H1 (cell line): ENCODE data around the gene HLA-E. TPM values are rescaled to one million over a fixed set of nuclear protein-coding genes. Genes with fewer than 3 reads are reported as not detected.

Experiments used
- CTCF ChIA-PET: fragments of 300-600 bp; sonication (Branson Sonifier 250); formaldehyde crosslinking; loops from one replicate; lab custom pipeline; 2021; ENCODE audit not compliant: partially characterized antibody; lab: Charles Lee
- POLR2A ChIA-PET: fragments of 300-600 bp; sonication (Branson Sonifier 250); formaldehyde crosslinking; loops from one replicate; lab custom pipeline; 2021; ENCODE audit warnings: inconsistent platforms; ENCODE audit not compliant: partially characterized antibody; lab: Charles Lee
- DNase-seq, 2 experiments: peaks; one replicate each; pipeline versions ENCODE4 v3.0.0 to v3.0.0-alpha.2; 2010 to 2022; ENCODE audit warnings: low spot score in 2 of 2, low read depth in 1 of 2, mixed read lengths in 1 of 2
- FAIRE-seq: peaks from 2 replicates; lab custom pipeline; 2011; peaks lifted over from hg19 to GRCh38; lab: Jason Lieb, UNC
- H2AFZ ChIP-seq: 2 replicates; pipeline ENCODE4 v1.8.1; 2012; ENCODE audit warnings: low read length, inconsistent platforms
- H2AK5ac ChIP-seq: 2 replicates; pipeline ENCODE4 v1.6.1; 2013; ENCODE audit warnings: low read depth, low read length
- H2BK120ac ChIP-seq: replicated peaks from 2 replicates; pipeline ENCODE3; 2013; ENCODE audit warnings: low read depth, low read length, inconsistent platforms
- H2BK12ac ChIP-seq: 2 replicates; pipeline ENCODE4 v1.6.1; 2013; ENCODE audit warnings: low read depth, low read length
- H2BK15ac ChIP-seq: 2 replicates; pipeline ENCODE4 v1.6.1; 2013; ENCODE audit warnings: low read length
- H2BK20ac ChIP-seq: 2 replicates; pipeline ENCODE4 v1.6.1; 2013; ENCODE audit warnings: low read length
- H2BK5ac ChIP-seq: 2 replicates; pipeline ENCODE4 v1.6.1; 2013; ENCODE audit warnings: low read depth, low read length
- H3K14ac ChIP-seq: 2 replicates; pipeline ENCODE4 v1.6.1; 2013; ENCODE audit warnings: inconsistent platforms; ENCODE audit not compliant: insufficient read length
- H3K18ac ChIP-seq: 2 replicates; pipeline ENCODE4 v1.6.1; 2013; ENCODE audit warnings: low read length; ENCODE audit errors: extremely low read depth
- H3K23ac ChIP-seq: 2 replicates; pipeline ENCODE4 v1.6.1; 2013; ENCODE audit warnings: inconsistent platforms; ENCODE audit not compliant: insufficient read length
- H3K23me2 ChIP-seq: 2 replicates; pipeline ENCODE4 v1.6.1; 2013; ENCODE audit warnings: low read depth, low read length
- H3K27ac ChIP-seq: 2 replicates; pipeline ENCODE4 v1.6.1; 2011; ENCODE audit warnings: low read depth, low read length, inconsistent platforms
- H3K27me3 ChIP-seq, 4 experiments: replicated peaks in 1 of 4; 1 replicate in 1 of 4; 2 replicates in 3 of 4; pipeline versions ENCODE4 v1.6.1 to v1.8.1; 2011 to 2013; ENCODE audit warnings: low read length in 3 of 4, mild to moderate bottlenecking in 3 of 4, inconsistent platforms in 2 of 4, mixed read lengths in 2 of 4, moderate library complexity in 1 of 4; ENCODE audit not compliant: control insufficient read depth in 3 of 4, insufficient read depth in 3 of 4; ENCODE audit errors: extremely low read depth in 1 of 4
- H3K36me3 ChIP-seq, 4 experiments: 2 replicates each; pipeline versions ENCODE4 v1.6.1 to v1.8.1; 2011 to 2013; ENCODE audit warnings: mild to moderate bottlenecking in 4 of 4, low read length in 3 of 4, moderate library complexity in 2 of 4, control low read depth in 1 of 4, inconsistent platforms in 1 of 4; ENCODE audit not compliant: insufficient read depth in 4 of 4, control insufficient read depth in 2 of 4
- H3K4ac ChIP-seq: replicated peaks from 2 replicates; pipeline ENCODE3; 2013; ENCODE audit warnings: low read length, low read depth, mixed read lengths, inconsistent platforms; ENCODE audit not compliant: insufficient read length
- H3K4me1 ChIP-seq, 4 experiments: replicated peaks in 1 of 4; 1 replicate in 1 of 4; 2 replicates in 3 of 4; pipeline versions ENCODE4 v1.6.1 to v1.8.1; 2011 to 2013; ENCODE audit warnings: low read length in 3 of 4, inconsistent platforms in 2 of 4, mixed read lengths in 1 of 4; ENCODE audit not compliant: insufficient read depth in 4 of 4, control insufficient read depth in 3 of 4
- H3K4me2 ChIP-seq, 2 experiments: 2 replicates each; pipeline versions ENCODE4 v1.6.1 to v1.8.1; 2011 to 2013; ENCODE audit warnings: low read depth in 2 of 2, low read length in 2 of 2, control low read depth in 1 of 2, inconsistent platforms in 1 of 2, mild to moderate bottlenecking in 1 of 2; ENCODE audit not compliant: insufficient read depth in 1 of 2
- H3K4me3 ChIP-seq, 4 experiments: fragments of 200-600, 300-600 bp in 1 of 4; sonication (generic), shearing (Covaris generic), sonication (Bioruptor Twin) in 1 of 4; 2 replicates each; pipeline versions ENCODE4 v1.5.1 to v1.8.1; 2011 to 2016; ENCODE audit warnings: low read length in 4 of 4, low read depth in 3 of 4, control low read depth in 2 of 4, inconsistent platforms in 2 of 4, mild to moderate bottlenecking in 2 of 4, mixed read lengths in 1 of 4, moderate library complexity in 1 of 4; ENCODE audit not compliant: insufficient read depth in 2 of 4; ENCODE audit errors: extremely low read depth in 1 of 4
- H3K56ac ChIP-seq: replicated peaks from 2 replicates; pipeline ENCODE3; 2013; ENCODE audit warnings: low read depth, mild to moderate bottlenecking, mixed read lengths, low read length, inconsistent platforms; ENCODE audit not compliant: insufficient read length
- H3K79me1 ChIP-seq: 2 replicates; pipeline ENCODE4 v1.6.1; 2013; ENCODE audit warnings: low read depth, low read length, control low read depth
- H3K79me2 ChIP-seq, 2 experiments: 2 replicates each; pipeline versions ENCODE4 v1.6.1 to v1.8.1; 2012 to 2013; ENCODE audit warnings: low read length in 2 of 2, mild to moderate bottlenecking in 2 of 2, inconsistent platforms in 1 of 2; ENCODE audit not compliant: insufficient read depth in 2 of 2, control insufficient read depth in 1 of 2
- H3K9ac ChIP-seq, 4 experiments: replicated peaks in 1 of 4; 1 replicate in 1 of 4; 2 replicates in 3 of 4; pipeline versions ENCODE4 v1.6.1 to v1.8.1; 2011 to 2013; ENCODE audit warnings: low read depth in 3 of 4, low read length in 3 of 4, control low read depth in 2 of 4, mild to moderate bottlenecking in 2 of 4, moderate library complexity in 2 of 4, inconsistent platforms in 1 of 4; ENCODE audit errors: extremely low read depth in 1 of 4
- H3K9me3 ChIP-seq, 2 experiments: 2 replicates each; pipeline versions ENCODE4 v1.6.1 to v1.8.1; 2012 to 2013; ENCODE audit warnings: mild to moderate bottlenecking in 2 of 2, moderate library complexity in 2 of 2, control low read depth in 1 of 2, inconsistent platforms in 1 of 2, low read depth in 1 of 2, low read length in 1 of 2, mixed read lengths in 1 of 2; ENCODE audit not compliant: insufficient read depth in 2 of 2
- H4K20me1 ChIP-seq, 2 experiments: replicated peaks in 1 of 2; 2 replicates each; pipeline versions ENCODE3 to v1.8.1; 2011 to 2013; ENCODE audit warnings: inconsistent platforms in 2 of 2, low read length in 2 of 2, mild to moderate bottlenecking in 1 of 2; ENCODE audit not compliant: insufficient read depth in 2 of 2, control insufficient read depth in 1 of 2
- H4K5ac ChIP-seq: 2 replicates; pipeline ENCODE4 v1.6.1; 2013; ENCODE audit warnings: low read length, low read depth, mixed read lengths, inconsistent platforms; ENCODE audit not compliant: insufficient read length
- H4K8ac ChIP-seq: 2 replicates; pipeline ENCODE4 v1.8.0; 2013; ENCODE audit warnings: mild to moderate bottlenecking, moderate library complexity, low read length, inconsistent platforms; ENCODE audit not compliant: insufficient read depth; ENCODE audit errors: extremely low read depth
- H4K91ac ChIP-seq: replicated peaks from 2 replicates; pipeline ENCODE3; 2013; ENCODE audit warnings: low read length, mixed read lengths, inconsistent platforms; ENCODE audit not compliant: insufficient read length
- RAD21 ChIP-seq, 2 experiments: IDR thresholded peaks in 1 of 2; conservative IDR thresholded peaks in 1 of 2; 2 replicates each; pipeline ENCODE4 v1.6.1; 2011; ENCODE audit warnings: low read depth in 2 of 2, low read length in 2 of 2, improper control_type of control experiment in 1 of 2, inconsistent platforms in 1 of 2, mild to moderate bottlenecking in 1 of 2, moderate library complexity in 1 of 2
- RFX5 ChIP-seq: IDR thresholded peaks from 2 replicates; pipeline ENCODE4 v1.6.1; 2011; ENCODE audit warnings: low read depth, low read length, improper control_type of control experiment, borderline replicate concordance
- RNF2 ChIP-seq: fragments of 200-900, 300-1000 bp; sonication (generic); IDR thresholded peaks from 2 replicates; pipeline ENCODE4 v1.7.1; 2016; ENCODE audit warnings: borderline replicate concordance, low read depth, mild to moderate bottlenecking, antibody characterized with exemption, low read length; ENCODE audit not compliant: poor library complexity, severe bottlenecking; ENCODE audit errors: missing control alignments
- WGBS, 2 experiments: shearing (Covaris generic) in 1 of 2; methylation state at CpG; one replicate each; pipeline versions ENCODE4 v1.1.6 to v1.1.7; 2013 to 2015; ENCODE audit warnings: low lambda C conversion rate in 2 of 2, mixed read lengths in 2 of 2, inconsistent platforms in 1 of 2, low coverage in 1 of 2, missing lambda C conversion rate in 1 of 2; ENCODE audit not compliant: insufficient replicate concordance in 2 of 2, insufficient coverage in 1 of 2, insufficient read length in 1 of 2; ENCODE audit errors: extremely low coverage in 1 of 2, missing lambda C conversion rate in 1 of 2; 5-methylcytosine and 5-hydroxymethylcytosine counted together
- polyA plus RNA-seq, 7 experiments: library from polyadenylated mRNA; depleted of rRNA in 3 of 7; stranded (reverse) in 5 of 7; unstranded in 2 of 7; fragments of >200 nt in 5 of 7; fragments of 200-250 nt in 2 of 7; gene quantifications; 1 replicate in 5 of 7; 2 replicates in 1 of 7; 4 replicates in 1 of 7; pipeline versions ENCODE4 v1.2.1 to v1.2.3, GENCODE V29; 2011 to 2013; ENCODE audit warnings: missing spikeins in 2 of 7, mixed read lengths in 2 of 7
- total RNA-seq: library from RNA; stranded (reverse); fragmentation: NEBNext Ultra II Directional; extraction: Animal tissue kit (Norgen Biotek cat#: 25700); gene quantifications from 2 replicates; pipeline ENCODE4 v1.2.1, GENCODE V29; 2021
- TF ChIP-seq, protein P1 (sequence below), 3 experiments: IDR thresholded peaks; 1 replicate in 2 of 3; 2 replicates in 1 of 3; pipeline versions ENCODE4 v1.5.1 to v1.6.1; 2011; ENCODE audit warnings: low read length in 3 of 3, mild to moderate bottlenecking in 3 of 3, inconsistent platforms in 2 of 3, low read depth in 1 of 3, moderate library complexity in 1 of 3; ENCODE audit not compliant: insufficient read depth in 1 of 3; ENCODE audit errors: control extremely low read depth in 1 of 3

HLA-E gene
- total and polyA plus RNA-seq, 2 of the 8 experiments (the other 6 are each of a cell fraction or from before 2014, with no cell fraction given) = 20.2 to 28.0 TPM

DNA sequence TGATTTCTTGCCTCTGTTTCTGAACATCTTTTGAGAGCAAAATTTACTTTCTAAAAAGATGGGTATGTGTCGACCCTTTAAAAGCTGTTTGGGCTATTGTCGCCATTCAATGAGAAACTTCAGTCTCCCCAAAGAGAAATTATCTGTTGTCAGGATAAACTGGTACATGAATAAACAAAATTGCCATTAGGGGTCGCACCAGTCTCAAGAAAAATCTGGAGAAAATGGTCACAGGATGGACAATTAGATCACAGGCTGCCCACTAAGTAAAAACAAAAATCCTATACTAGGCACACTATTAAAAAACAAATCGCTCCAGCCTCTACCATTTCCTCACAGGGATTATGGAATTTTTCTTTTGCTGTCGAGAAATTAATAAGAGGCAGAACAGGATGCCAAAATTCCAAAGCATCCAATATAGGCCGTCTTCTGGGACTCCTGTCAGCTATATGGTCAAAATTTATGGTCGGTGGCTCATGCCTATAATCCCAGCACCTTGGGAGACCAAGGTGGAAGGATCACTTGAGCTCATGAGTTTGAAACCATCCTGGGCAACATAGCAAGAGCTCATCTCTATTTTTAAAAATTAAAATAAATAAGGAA lies 5.5 kb upstream of the HLA-E start:
- DNase-seq (no peak), FAIRE-seq (no peak)
- Histone ChIP-seq H3K4me3 (no peak overlapping the region), H4K8ac (no peak overlapping the region), H4K91ac (no peak overlapping the region), H3K9me3 (no peaks in the 10 kb centered on the region), H3K36me3 (no peaks in the 10 kb centered on the region), H2BK5ac (no peak overlapping the region), H3K4me1 (peaks cover 0 to 2% (median 0%) of the 10 kb centered on the region in 4 experiments; a peak in 3 of 7 replicates), H3K9ac (no peak overlapping the region), H3K27ac (no peak overlapping the region), H3K27me3 (peaks cover 7 to 23% (median 17%) of the 10 kb centered on the region in 4 experiments; a peak in 6 of 7 replicates), H2BK12ac (no peak overlapping the region), H4K20me1 (no peaks in the 10 kb centered on the region), H3K4ac (no peak overlapping the region), H3K79me1 (no peaks in the 10 kb centered on the region), H3K4me2 (no peak overlapping the region), H3K18ac (no peak overlapping the region), H2AFZ (no peak overlapping the region), H3K56ac (no peak overlapping the region), H3K23ac (no peak overlapping the region), H4K5ac (no peak overlapping the region), H2BK20ac (no peak overlapping the region), H3K14ac (no peak overlapping the region), H2BK120ac (no peak overlapping the region), H3K79me2 (no peaks in the 10 kb centered on the region), H2BK15ac (no peak overlapping the region), H3K23me2 (peaks cover 5% of the 10 kb centered on the region; the same call in 1 of the 2 replicates), H2AK5ac (no peak overlapping the region)
- TF ChIP-seq RAD21 (IDR thresholded peaks at IDR 0.05 in 1 of 2, conservative IDR thresholded peaks at IDR 0.05 in 1 of 2; ENCODE audit: low read depth in 2 of 2, low read length in 2 of 2) (peak; percentile 68 to 75), RNF2 (no peak), RFX5 (no peak)
- TF ChIP-seq, protein P1, sequence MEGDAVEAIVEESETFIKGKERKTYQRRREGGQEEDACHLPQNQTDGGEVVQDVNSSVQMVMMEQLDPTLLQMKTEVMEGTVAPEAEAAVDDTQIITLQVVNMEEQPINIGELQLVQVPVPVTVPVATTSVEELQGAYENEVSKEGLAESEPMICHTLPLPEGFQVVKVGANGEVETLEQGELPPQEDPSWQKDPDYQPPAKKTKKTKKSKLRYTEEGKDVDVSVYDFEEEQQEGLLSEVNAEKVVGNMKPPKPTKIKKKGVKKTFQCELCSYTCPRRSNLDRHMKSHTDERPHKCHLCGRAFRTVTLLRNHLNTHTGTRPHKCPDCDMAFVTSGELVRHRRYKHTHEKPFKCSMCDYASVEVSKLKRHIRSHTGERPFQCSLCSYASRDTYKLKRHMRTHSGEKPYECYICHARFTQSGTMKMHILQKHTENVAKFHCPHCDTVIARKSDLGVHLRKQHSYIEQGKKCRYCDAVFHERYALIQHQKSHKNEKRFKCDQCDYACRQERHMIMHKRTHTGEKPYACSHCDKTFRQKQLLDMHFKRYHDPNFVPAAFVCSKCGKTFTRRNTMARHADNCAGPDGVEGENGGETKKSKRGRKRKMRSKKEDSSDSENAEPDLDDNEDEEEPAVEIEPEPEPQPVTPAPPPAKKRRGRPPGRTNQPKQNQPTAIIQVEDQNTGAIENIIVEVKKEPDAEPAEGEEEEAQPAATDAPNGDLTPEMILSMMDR (IDR thresholded peaks at IDR 0.05; ENCODE audit: control extremely low read depth in 1 of 3, insufficient read depth in 1 of 3, low read depth in 1 of 3, low read length in 3 of 3) = peak in 2 of 3 experiments; percentile 49 to 63; a peak in 3 of 4 replicates
- WGBS, 2 experiments = 38% methylated on average over 7 of the region's 7 CpGs; no CpG with 5 or more reads in 1 of the 2 experiments
- ChIA-PET POLR2A (interaction anchor here (0.9 to 1.8 kb wide), 7 partner anchors 28 to 127 kb away, joined by 3 to 6 read pairs (median 4); partner anchors contain the start of gene GNL1), CTCF (interaction anchor here (0.7 to 9.9 kb wide), 21 partner anchors 10 to 597 kb away, joined by 3 to 326 read pairs (median 5); no protein-coding TSS in a partner anchor)
